ENCODE results near the gene ZC3H18.

DNA sequence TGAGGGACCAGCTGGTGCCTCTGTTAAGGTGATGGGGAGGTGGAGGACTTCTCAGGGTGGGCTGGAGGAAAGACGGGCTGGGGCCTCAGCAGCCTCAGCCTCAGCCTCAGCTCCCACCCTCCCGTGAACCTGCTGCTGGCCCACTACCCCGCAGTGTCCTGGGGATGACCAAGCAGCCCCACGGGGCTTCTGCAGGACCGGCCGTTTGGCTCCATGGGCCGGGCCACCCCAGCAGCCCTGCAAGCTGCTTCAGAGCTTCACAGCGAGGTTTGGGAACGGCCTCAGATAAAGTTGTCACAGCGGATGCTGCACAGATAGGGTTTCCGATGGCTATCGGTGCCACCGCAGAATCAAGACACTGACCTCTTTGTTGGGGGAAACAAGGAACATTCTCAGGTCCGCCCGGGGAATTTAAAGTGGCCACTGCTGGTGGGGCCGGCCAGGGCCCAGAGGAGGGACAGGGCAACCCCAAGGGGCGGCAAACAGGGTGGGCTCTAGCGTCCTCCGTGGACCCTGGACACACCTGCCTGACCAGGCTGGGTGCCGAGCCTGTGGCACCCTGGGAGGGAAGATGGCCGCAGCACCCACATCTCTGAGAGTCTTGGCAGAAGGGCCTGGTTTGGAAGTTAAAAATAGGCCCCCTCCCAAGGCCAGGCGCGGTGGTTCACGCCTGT, 47.8 kb upstream of the ZC3H18 start:
- TF ChIP-seq CTCF (IDR thresholded peaks at IDR 0.05) (no peak), POLR2A (IDR thresholded peaks at IDR 0.05) (no peak)

Measured in right lobe of liver (tissue), 4 donors.